Activated T-cell treated with anti-CD3 and anti-CD28 coated beads for 4 hours (primary cell): ENCODE data around the gene SEC16B.
"Not testable (repeated sequence)": the region's sequence is repeated elsewhere in the genome, so short reads cannot be mapped to it uniquely, and the experiment has no call there.

Experiments
- DNase-seq: peaks from one replicate; pipeline ENCODE4 v3.0.0-alpha.2; 2020

The SEC16B gene

GRCh38 chr1:177969825-177970371, at the start of gene SEC16B:
Gene SEC16B, minus strand, starts transcription at chr1:177970058. Its CDS starts 2,077 bp downstream, at chr1:177967981.
- DNase-seq = no peak

GRCh38 chr1:178019622-178020021, 49.8 kb upstream of the SEC16B start:
- no peak for DNase-seq

GRCh38 chr1:178019208-178019607, 49.4 kb upstream of the SEC16B start:
- DNase-seq = no peak

- DNase-seq = no peak
Measured at GRCh38 chr1:178017517-178017916, 47.7 kb upstream of the SEC16B start.

GRCh38 chr1:178011864-178012503, 42.1 kb upstream of the SEC16B start:
- DNase-seq = no peak

GRCh38 chr1:178011465-178011828, 41.6 kb upstream of the SEC16B start:
- no peak for DNase-seq

- DNase-seq = no peak
Measured at GRCh38 chr1:178010674-178011464, 41.0 kb upstream of the SEC16B start.

- DNase-seq = no peak
Measured at GRCh38 chr1:178006043-178006442, 36.2 kb upstream of the SEC16B start.

- DNase-seq = no peak
Measured at GRCh38 chr1:178005450-178005849, 35.6 kb upstream of the SEC16B start.

- no peak for DNase-seq
Measured at GRCh38 chr1:178004926-178005391, 35.1 kb upstream of the SEC16B start.

- DNase-seq = no peak
Measured at GRCh38 chr1:177998696-177999631, 29.1 kb upstream of the SEC16B start.

- no peak for DNase-seq
Measured at GRCh38 chr1:177996957-177997356, 27.1 kb upstream of the SEC16B start.

- DNase-seq = no peak
Measured at GRCh38 chr1:177995369-177995768, 25.5 kb upstream of the SEC16B start.

- DNase-seq = not testable (repeated sequence)
Measured at GRCh38 chr1:177986281-177986680, 16.4 kb upstream of the SEC16B start.

GRCh38 chr1:177984761-177985160, 14.9 kb upstream of the SEC16B start:
- DNase-seq = no peak

GRCh38 chr1:177984136-177984525, 14.3 kb upstream of the SEC16B start:
- no peak for DNase-seq

GRCh38 chr1:177983482-177984135, 13.8 kb upstream of the SEC16B start:
- no peak for DNase-seq

GRCh38 chr1:177983077-177983476, 13.2 kb upstream of the SEC16B start:
- no peak for DNase-seq

GRCh38 chr1:177981200-177981599, 11.3 kb upstream of the SEC16B start:
- DNase-seq = no peak

- no peak for DNase-seq
Measured at GRCh38 chr1:177979272-177979671, 9.4 kb upstream of the SEC16B start.

- no peak for DNase-seq
Measured at GRCh38 chr1:177978530-177978929, 8.7 kb upstream of the SEC16B start.

- no peak for DNase-seq
Measured at GRCh38 chr1:177977141-177977540, 7.3 kb upstream of the SEC16B start.
